ENCODE data around the gene TMEM179. TPM values are rescaled to one million over a fixed set of nuclear protein-coding genes. Genes with fewer than 3 reads are reported as not detected.
A peak's percentile ranks its signal among the peaks of the same experiment; 100 is the strongest.

The TMEM179 gene
- total RNA-seq, 1 experiment from 2014 or later, result 3.4 TPM

DNA sequence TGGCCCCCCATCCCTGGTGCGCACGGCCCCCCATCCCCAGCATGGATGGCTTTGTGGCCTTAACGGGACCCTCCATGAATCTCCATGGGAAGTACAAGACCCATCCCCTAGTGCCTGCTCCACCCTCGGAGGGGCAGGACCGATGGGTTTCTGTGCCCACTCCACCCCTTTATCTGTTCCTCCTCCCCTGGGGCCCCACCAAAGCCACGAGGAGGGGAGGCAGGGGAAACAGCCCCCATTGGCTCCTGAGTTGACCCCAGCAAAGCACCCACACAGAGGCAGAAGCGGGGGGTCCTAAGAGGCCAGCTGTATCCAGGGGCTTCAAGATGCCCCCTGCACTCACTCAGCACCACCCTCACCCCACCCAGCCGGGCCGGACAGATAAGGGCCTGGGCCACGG, 36.1 kb upstream of the TMEM179 start:
- BruUV-seq (replicated peaks), result no TSS peak
- Histone ChIP-seq H3K4me3 (ENCODE audit: low read depth in 2 of 2, low read length in 2 of 2) (no peak overlapping the region), H3K9me3 (ENCODE audit: control insufficient read depth, insufficient read depth, low read depth, low read length) (no peaks in the 10 kb centered on the region; the same call in 1 of the 2 replicates), H3K27ac (ENCODE audit: low read length) (no peak overlapping the region), H3K27me3 (ENCODE audit: control insufficient read depth, insufficient read depth, low read length) (no peaks in the 10 kb centered on the region), H3K4me1 (ENCODE audit: control insufficient read depth, insufficient read depth, low read length) (no peaks in the 10 kb centered on the region), H3K36me3 (ENCODE audit: control insufficient read depth, insufficient read depth, low read length) (no peaks in the 10 kb centered on the region)
- ChIA-PET POLR2A (no interaction called here), CTCF (interaction anchor here (0.6 to 0.8 kb wide), 2 partner anchors 25 to 64 kb away, joined by 3 to 5 read pairs; no protein-coding TSS in a partner anchor)
- in situ Hi-C loops (cut with HindIII; ENCODE audit: low pct_unique_long_range_greater_than_20kb, low sequenced_read_pairs) (no loop called here), intact Hi-C loops (cut with micrococcal nuclease; ENCODE audit: unreplicated experiment) (no loop called here)
- no peak for TF ChIP-seq POLR2AphosphoS5 (IDR thresholded peaks at IDR 0.05; ENCODE audit: low read depth, low read length)
- TF ChIP-seq, protein P1, sequence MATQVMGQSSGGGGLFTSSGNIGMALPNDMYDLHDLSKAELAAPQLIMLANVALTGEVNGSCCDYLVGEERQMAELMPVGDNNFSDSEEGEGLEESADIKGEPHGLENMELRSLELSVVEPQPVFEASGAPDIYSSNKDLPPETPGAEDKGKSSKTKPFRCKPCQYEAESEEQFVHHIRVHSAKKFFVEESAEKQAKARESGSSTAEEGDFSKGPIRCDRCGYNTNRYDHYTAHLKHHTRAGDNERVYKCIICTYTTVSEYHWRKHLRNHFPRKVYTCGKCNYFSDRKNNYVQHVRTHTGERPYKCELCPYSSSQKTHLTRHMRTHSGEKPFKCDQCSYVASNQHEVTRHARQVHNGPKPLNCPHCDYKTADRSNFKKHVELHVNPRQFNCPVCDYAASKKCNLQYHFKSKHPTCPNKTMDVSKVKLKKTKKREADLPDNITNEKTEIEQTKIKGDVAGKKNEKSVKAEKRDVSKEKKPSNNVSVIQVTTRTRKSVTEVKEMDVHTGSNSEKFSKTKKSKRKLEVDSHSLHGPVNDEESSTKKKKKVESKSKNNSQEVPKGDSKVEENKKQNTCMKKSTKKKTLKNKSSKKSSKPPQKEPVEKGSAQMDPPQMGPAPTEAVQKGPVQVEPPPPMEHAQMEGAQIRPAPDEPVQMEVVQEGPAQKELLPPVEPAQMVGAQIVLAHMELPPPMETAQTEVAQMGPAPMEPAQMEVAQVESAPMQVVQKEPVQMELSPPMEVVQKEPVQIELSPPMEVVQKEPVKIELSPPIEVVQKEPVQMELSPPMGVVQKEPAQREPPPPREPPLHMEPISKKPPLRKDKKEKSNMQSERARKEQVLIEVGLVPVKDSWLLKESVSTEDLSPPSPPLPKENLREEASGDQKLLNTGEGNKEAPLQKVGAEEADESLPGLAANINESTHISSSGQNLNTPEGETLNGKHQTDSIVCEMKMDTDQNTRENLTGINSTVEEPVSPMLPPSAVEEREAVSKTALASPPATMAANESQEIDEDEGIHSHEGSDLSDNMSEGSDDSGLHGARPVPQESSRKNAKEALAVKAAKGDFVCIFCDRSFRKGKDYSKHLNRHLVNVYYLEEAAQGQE (IDR thresholded peaks at IDR 0.05; ENCODE audit: insufficient read depth in 1 of 2, low read depth in 2 of 2, low read length in 1 of 2), result no peak
- TF ChIP-seq TCF7L2 (IDR thresholded peaks at IDR 0.05; ENCODE audit: low read depth, low read length), result no peak
- TF ChIP-seq, protein P2, sequence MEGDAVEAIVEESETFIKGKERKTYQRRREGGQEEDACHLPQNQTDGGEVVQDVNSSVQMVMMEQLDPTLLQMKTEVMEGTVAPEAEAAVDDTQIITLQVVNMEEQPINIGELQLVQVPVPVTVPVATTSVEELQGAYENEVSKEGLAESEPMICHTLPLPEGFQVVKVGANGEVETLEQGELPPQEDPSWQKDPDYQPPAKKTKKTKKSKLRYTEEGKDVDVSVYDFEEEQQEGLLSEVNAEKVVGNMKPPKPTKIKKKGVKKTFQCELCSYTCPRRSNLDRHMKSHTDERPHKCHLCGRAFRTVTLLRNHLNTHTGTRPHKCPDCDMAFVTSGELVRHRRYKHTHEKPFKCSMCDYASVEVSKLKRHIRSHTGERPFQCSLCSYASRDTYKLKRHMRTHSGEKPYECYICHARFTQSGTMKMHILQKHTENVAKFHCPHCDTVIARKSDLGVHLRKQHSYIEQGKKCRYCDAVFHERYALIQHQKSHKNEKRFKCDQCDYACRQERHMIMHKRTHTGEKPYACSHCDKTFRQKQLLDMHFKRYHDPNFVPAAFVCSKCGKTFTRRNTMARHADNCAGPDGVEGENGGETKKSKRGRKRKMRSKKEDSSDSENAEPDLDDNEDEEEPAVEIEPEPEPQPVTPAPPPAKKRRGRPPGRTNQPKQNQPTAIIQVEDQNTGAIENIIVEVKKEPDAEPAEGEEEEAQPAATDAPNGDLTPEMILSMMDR (IDR thresholded peaks at IDR 0.05), result no peak
- no peak for TF ChIP-seq SIN3A (IDR thresholded peaks at IDR 0.05; ENCODE audit: borderline replicate concordance, insufficient read depth, low read depth, low read length)
- no peak for ATAC-seq
- DNase-seq (ENCODE audit: low read depth, low spot score), result no peak

DNA sequence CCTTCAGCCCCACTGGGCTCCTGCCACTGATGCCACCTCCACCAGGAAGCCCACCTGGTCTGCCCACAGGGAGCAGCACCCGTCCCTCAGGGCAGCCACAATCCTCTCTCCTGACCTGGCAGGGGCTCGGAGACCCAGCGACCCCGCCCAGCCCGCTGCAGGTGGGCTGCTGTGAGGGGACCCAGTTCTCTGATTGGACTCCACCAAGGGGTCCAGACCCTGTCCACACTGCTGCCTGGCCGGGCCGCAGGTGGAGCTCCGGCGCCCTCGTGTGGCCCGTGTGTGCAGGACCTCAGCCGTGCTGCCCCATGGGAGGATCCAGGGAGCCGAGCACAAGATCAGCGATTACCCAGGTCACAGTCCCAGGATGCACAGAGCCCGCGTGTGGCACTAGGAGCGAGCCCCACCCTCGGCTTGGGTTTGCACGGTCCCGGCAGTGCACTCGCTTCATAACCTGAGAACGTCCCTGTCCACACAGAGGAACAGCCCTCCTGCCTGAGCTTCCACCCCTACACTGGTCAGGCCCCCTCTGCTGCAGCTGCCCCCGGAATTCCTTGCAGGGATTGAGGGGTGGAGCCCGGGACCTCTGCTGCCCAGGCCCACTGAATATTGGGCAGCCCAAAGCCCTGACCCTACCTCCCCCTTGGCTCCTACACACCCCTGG, 35.4 kb upstream of the TMEM179 start:
- BruUV-seq (replicated peaks), result no TSS peak
- ChIA-PET POLR2A (no interaction called here), CTCF (interaction anchor here (0.6 to 0.8 kb wide), 2 partner anchors 26 to 63 kb away, joined by 3 to 5 read pairs; no protein-coding TSS in a partner anchor)
- H3K4me3 ChIP-seq (ENCODE audit: low read depth in 2 of 2, low read length in 2 of 2), result no peak overlapping the region
- H3K27me3 ChIP-seq (ENCODE audit: control insufficient read depth, insufficient read depth, low read length), result no peaks in the 10 kb centered on the region
- DNase-seq (ENCODE audit: low read depth, low spot score) (no peak), ATAC-seq (peak; percentile 95)
- H3K4me1 ChIP-seq (ENCODE audit: control insufficient read depth, insufficient read depth, low read length), result no peaks in the 10 kb centered on the region
- in situ Hi-C loops (cut with HindIII; ENCODE audit: low pct_unique_long_range_greater_than_20kb, low sequenced_read_pairs), result no loop called here
- no peak overlapping the region for H3K27ac ChIP-seq (ENCODE audit: low read length)
- TF ChIP-seq SIN3A (IDR thresholded peaks at IDR 0.05; ENCODE audit: borderline replicate concordance, insufficient read depth, low read depth, low read length), result no peak
- TF ChIP-seq, protein P1 (IDR thresholded peaks at IDR 0.05; ENCODE audit: insufficient read depth in 1 of 2, low read depth in 2 of 2, low read length in 1 of 2), result no peak
- TF ChIP-seq POLR2AphosphoS5 (IDR thresholded peaks at IDR 0.05; ENCODE audit: low read depth, low read length), result no peak
- TF ChIP-seq, protein P2 (IDR thresholded peaks at IDR 0.05), result peak; percentile 96
- intact Hi-C loops (cut with micrococcal nuclease; ENCODE audit: unreplicated experiment), result loop anchor here (10.0 kb wide), 1 partner anchor 565 kb away; no protein-coding TSS in a partner anchor
- H3K36me3 ChIP-seq (ENCODE audit: control insufficient read depth, insufficient read depth, low read length), result no peaks in the 10 kb centered on the region
- no peaks in the 10 kb centered on the region; the same call in 1 of the 2 replicates for H3K9me3 ChIP-seq (ENCODE audit: control insufficient read depth, insufficient read depth, low read depth, low read length)
